Activated CD4-positive, alpha-beta T cell treated with anti-CD3 and anti-CD28 coated beads, Interleukin-2, amount 50 U/mL, for 24 hours (primary cell): ENCODE measurements around the gene MCM5.
"Not testable (repeated sequence)": the region's sequence is repeated elsewhere in the genome, so short reads cannot be mapped to it uniquely, and the experiment has no call there.

ENCODE experiments used
- DNase-seq, 2 donors: peaks; one replicate each; pipeline ENCODE4 v3.0.0-alpha.2; 2020; ENCODE audit warnings: low read depth in 1 of 2, low spot score in 1 of 2

The MCM5 gene

DNA sequence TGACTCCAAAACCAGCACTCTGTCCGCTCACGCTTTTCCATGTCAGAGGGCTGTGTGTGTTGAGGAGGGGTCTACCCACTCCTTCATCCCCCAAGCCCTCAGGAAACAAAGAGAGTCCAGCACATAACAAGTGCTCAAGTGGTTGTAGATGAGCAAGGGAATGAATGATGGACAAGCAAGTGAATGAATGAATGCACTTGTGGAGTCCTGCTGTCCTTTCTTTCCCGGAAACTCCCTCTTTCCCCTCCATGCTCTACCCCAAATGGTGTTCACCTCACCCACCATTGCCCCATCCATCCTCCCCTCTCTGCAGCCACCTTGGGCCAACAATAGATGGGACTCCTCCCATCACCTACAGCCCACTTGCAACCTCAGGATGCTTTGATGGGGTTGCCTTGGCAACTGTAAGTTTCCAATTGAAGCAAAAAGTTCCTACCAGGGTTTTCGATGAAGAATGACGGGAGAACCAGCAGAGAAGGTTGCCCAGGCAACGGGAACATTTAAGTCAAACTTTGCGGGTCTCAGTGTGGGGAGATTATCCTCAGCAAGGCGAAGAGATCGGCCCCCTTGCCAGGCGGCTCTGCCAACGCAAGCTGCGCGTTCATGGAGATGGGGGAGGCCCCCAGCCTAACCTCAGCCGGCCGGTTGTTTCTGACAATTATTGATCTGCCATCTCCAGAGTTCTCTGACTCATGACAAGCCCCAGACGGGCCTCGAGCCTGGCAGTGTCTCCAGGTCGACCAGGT is 51.1 kb downstream of the MCM5 start:
- DNase-seq: no peak

DNA sequence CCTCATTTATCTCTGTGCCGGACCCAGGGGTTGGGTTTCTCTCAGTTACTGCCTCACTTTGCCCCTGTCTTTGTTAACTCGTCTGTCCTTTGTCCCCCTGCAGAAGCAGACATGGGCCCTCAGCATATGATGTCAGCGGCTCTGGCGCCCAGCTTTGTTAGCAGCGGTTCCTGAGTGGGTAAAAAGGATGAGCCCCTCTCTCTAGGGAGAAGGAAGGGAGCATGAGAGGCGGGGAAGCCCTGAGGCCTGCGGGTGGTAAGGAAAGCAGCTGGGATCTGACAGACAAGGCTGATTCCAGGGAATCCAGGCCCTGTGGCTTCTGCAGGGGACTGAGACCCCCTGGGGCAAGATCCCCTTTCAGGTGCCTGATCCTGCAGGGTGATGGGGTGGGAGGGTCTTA is 51.7 kb downstream of the MCM5 start:
- no peak for DNase-seq

DNA sequence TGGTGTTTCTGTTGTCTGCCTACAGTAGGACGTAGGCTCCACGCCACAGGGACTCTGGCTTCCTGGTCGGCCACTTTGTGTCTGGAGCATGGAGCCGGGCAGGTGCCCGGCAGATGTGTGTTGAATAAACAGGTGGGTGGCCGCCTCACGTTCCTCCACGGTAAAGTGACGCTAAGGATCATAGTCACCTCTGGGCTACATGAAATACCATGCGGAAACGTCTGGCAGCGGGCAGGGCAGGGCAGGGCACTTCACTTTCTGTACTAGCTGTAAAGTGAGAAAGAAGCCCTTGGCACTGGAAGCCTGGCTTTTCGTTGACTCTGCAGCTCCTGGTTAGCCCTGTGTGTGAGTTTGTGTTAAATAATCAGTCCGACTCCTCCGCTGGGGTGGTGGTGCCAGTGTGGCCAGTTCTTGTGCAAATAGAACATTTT is 52.4 kb downstream of the MCM5 start:
- DNase-seq: no peak

DNA sequence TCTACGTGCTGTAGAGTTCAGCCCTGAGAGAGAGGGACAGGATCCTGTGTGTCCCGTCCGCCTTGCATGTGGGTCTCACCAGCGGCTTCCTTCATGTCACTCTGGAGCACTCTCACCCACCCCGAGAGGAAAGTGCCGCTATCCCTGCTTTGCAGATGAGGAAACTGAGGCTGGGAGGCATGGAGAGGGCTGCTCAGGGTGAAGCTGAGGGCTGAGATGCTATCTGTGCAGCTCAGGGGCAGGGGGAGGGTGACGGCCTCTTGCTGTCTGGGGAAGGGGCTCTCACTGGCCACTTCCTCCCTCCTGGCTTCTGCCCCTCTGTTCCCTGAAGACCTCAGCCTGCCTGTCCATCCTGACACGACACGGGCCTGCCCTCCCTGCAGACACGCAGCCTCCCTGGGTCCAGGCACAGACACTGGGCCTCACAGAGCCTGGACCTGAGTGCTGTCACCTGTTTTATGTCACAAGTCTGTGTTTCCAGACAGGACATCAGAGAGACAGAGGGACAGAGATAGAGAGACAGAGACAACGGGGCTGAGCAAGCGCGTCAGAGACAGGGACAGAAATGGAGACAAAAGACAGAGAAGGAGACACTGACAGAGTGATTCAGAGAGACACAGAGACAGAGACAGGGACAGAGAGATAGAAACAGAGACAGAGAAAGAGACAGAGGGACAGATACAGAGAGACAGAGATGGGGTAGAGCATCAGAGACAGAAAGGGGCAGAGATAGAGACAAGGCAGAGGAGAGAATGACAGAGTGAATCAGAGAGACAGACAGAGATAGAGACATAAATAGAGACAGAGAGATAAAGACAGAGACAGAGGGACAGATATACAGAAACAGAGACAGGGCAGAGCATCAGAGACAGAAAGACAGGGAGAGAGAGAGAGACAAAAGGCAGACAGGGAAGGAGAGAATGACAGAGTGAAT is 53.1 kb downstream of the MCM5 start:
- no peak for DNase-seq

DNA sequence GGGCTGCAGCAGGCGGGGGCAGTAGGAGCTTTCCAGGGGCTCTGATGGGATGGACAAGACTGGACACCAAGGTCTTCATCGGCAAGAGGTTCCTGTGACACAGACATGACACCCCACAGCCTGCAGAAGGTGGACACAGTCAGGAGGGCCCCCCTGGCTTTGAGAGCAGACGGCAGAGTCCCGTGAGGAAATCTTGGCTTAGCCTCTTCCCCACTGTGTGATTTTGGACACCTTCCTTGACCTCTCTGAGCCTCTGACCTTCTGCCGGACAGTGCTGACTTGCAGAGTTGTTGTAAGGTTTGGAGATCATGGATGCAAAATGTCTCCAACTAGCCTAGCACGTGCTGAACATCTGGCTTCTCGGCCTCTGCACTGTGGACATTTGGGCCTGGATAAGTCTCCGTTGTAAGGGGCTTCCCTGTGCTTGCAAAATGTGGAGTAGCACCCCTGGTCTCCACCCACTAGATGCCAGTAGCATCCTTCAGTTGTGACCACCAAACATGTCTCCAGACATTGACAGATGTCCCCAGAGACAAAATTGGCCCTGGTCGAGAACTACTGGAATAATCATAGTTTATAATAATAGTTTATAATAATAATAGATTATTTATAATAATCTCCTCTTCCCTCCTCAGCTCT is 54.6 kb downstream of the MCM5 start:
- no peak for DNase-seq

DNA sequence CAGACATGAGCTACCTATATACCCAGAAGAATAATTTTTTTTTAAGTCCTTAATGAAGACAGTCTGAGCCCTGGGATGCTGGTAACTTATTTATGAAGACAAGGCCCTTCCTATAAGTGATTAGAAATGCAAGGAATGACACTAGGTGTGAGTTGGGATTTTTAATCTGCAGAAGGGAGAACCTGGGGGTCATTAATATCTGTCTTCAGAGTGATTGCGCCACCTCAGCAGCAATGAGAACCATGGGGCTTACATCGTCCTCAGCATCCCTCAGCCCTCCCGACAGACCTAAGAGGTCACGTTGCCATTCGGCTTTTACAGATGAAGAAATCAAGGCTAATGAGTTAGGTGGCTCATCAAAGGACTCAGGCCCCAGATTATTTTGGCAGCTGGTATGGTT is 55.6 kb downstream of the MCM5 start:
- DNase-seq: no peak

DNA sequence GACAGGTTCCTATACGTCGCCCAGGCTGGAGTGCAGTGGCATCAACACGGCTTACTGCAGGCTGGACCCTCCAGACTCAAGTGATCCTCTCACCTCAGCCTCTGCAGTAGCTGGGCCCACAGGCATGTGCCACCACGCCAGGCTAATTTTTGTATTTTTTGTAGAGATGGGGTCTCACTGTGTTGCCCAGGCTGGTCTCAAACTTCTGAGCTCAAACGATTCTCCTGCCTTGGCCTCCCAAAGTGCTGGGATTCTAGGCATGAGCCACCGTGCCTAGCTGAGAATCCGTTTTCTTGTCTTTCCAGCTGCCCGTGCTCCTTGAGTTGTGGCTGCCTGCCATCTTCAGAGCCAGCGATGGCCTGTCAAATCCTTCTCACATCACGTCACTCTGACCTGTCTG is 56.8 kb downstream of the MCM5 start:
- DNase-seq: no peak

DNA sequence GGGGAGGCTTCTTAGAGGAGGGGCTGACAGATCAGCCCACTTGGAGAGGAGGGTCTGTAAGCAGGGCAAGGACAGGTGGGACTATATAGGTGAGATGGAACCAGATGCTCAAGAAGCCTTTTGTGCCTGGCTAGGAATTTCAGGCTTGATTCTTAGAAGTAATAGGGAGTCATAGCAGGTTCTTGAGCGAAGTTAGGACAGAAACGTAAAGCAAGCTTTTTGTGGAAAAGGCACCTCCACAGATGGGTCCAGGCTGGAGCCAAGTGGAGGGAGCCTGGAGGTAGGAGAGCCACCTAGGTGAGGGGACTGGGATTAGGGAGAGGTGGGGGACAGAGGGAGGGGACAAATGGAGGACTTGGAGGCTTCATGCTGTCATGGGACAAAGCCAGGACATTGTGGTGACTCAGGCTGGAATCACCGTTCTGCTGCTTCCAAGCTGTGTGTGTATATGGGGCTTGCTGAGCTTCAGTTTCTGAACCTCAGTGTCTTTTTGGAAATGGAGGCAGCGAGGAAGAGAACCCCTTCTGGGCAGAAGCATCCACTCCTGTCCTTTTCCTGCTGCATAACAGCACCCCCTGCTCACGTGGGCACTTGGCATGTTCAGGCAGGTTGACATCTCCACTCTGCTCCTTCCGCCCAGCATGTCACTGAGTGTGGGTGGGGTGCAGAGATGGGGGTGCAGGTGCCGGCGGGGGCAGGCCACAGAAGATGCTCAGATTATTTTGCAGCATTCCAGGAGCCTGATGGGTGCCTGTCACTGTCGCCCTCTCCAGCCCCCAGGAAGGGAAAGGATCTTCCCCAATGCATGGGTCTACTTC is 58.0 kb downstream of the MCM5 start:
- DNase-seq: no peak

DNA sequence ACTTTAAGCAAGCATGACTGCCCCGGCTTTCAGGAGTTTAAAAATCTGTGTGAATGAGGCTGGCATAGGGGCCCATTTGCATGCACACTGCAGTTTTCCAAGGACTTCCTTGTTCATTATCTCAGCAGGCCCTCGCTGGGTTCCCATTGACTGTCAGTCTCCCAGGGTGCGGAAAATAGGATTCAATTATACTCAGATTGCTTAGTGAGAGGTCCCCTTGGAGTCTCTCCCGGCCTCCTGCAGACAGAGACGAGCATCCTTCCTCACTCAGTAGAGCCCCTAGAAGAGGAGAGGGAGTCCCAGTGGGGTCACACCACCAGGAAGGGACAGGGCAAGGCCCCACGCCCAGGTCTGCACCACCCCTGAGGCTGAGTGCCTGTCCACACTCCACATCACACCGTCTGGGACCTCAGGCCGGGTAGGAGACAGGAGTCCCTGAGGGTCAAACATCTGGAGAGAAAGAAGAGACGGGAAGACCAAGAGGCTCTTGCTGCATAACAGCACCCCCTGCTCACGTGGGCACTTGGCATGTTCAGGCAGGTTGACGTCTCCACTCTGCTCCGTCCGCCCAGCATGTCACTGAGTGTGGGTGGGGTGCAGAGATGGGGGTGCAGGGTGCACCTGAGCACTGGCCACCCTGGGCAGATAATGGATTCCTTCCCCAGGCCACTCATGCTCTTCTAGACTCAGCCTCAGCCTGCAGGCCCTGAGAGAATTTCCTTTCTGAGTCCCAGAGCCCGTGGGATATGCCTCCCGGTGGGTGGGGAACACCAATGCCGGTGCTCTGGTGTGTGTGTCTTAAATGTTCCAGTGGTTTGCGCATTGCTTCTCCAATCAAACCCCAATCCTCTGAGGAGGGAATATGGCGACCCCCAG is 58.8 kb downstream of the MCM5 start:
- no peak for DNase-seq

DNA sequence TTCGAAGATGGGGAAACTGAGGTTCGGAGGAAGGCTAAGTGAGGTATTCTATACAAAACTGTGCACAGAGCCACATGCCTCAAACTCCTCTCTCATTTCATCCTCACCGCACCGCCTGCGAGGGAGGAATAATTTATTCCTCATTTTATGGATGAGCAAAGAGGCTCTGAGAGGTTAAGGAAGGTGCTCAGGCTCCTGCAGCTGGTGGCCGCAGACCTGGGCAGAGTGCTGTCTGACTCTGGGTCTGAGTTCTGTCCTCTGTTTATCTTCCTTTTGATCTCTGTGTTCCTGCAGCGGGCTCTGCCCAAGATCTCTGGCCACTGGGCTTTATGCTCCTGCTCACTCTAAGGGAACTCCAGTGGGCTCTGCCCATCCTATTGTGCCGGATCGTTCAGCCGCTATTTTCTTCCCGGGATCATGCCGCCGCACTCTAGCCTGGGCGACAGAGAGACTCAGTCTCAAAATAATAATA is 59.5 kb downstream of the MCM5 start:
- no peak for DNase-seq

DNA sequence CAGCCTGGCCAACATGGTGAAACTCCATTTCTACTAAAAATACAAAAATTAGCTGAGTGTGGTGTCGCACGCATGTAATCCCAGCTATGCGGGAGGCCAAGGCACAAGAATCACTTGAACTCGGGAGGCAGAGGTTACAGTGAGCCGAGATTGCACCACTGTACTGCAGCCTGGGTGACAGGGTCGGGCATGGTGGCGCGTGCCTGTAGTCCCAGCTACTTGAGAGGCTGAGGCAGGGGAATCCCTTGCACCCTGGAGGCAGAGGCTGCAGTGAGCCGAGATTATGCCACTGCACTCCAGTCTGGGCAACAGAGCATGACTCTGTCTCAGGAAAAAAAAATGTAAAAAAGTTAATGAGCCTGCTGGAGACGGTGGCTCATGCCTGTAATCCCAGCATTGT is 60.0 kb downstream of the MCM5 start:
- DNase-seq: not testable (repeated sequence)

DNA sequence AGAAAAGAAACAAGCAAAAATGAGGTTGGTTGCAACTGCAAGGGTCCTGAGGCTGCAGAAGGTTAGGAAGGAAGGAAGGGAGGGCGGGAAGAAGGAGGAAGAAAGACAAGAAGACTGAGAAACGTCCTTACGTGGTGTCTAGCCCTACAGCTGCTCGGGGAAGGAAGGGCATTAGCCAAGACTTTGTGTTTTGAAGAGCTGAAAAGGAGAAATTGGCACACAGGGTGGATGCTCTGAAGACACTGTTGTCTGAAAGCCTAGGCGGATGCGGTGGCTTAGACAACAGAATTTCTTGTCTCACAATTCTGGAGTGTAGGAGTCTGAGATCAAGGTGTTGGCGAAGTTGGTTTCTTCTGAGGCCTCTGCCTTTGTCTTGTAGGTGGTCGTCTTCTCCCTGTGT is 60.7 kb downstream of the MCM5 start:
- no peak for DNase-seq

DNA sequence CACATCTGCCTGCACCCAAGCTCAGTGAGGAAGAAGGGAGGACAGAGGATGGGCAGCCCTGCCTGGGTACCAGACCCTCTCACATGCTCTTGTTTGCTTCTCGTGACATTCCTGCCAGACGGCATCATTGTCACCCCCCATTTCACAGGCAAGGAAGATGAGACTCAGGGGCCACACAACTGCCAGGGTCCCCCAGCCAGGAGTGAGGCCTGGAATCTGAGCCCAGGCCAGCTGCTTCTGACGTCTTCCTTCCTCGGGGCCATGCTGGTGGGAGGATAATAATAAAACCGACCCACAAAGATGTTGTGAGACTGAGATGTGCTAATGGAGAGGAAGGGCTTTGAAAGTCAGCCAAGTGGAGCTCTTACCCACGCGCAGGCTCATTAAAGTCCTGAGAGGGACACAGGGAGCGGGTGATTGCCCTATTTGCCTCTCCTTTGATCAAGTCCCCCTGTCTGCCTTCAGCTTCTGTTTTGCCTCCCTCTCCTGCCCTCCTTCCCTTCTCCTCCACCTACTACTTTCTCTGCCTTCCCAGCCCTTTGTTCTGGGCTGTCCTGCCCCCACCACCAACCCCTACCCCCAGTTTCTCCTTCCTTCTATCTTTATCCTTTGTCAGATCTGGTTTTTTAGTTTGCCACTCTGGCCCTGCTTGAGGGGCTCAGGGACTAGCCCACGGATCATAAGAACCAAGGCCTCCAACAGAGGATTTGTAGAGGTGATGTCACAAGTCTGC is 62.7 kb downstream of the MCM5 start:
- DNase-seq: no peak

DNA sequence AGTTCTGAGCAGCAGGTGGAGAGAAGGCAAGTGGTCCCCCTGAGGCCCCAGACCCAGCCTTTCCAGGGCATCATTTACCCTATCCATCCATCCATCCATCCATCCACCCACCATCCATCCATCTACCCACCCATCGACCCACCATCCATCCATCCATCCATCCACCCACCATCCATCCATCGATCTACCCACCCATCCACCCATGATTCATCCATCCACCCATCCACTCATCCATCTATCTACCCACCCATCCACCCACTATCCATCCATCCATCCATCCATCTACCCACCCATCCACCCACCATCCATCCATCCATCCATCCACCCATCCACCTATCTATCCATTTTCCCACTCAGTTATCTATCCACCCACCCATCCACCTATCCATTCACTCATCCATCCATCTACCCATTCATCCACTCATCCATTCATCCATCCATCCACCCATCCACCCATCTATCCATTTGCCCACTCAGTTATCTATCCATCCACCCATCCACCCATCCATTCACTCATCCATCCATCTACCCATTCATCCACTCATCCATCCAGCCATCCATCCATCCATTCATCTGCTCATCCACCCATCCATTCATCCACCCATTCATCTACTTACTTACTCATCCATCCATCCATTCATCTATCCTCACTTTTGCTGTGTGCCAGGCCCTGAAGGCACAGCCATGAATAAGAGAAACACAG is 63.4 kb downstream of the MCM5 start:
- DNase-seq: no peak

DNA sequence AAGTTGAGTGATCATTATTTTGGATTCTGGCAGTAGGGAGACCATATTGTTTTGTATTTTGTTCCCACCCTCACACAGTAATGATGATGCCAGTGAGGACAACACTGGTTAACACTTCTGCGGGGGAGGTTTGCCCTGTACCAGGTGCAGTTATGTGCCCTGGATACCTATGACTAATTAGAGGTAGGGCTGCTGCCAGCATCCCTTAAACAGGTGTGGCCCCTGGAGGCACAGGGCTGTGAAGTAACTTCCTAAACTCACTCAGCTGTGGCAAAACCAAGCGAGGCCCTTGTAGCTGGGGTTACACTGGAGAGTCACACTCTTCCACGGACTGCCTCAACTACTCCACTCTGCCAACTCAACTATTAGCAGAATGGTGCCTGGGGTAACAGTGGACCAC is 64.5 kb downstream of the MCM5 start:
- DNase-seq: no peak

DNA sequence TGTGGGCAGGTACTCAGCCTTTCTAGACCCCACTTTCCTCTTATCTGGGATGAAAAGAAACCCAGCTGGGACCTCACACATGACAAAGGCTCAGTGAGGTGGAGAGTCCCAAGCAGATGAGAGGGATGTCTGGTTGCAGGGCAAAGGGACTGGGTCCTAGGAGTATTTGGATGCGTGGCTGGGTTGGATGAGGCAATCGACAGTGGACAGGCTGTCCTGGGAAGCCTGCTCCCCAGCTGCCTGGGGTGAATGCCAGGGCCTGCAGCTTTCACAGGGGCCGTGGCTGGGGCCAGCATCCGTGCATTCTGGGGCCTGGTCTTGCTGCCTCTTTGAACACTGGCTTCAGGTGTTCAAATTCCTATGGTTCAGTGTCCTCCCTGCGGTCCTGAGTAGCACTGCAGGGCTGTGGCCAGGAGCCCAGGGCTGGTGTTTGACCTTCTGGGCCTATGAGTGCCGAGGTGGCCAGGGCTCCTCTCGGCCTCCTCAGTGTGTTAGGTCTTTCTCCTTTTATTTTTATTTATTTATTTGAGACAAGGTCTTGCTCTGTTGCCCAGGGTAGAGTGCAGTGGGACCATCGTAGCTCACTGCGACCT is 65.3 kb downstream of the MCM5 start:
- no peak for DNase-seq

DNA sequence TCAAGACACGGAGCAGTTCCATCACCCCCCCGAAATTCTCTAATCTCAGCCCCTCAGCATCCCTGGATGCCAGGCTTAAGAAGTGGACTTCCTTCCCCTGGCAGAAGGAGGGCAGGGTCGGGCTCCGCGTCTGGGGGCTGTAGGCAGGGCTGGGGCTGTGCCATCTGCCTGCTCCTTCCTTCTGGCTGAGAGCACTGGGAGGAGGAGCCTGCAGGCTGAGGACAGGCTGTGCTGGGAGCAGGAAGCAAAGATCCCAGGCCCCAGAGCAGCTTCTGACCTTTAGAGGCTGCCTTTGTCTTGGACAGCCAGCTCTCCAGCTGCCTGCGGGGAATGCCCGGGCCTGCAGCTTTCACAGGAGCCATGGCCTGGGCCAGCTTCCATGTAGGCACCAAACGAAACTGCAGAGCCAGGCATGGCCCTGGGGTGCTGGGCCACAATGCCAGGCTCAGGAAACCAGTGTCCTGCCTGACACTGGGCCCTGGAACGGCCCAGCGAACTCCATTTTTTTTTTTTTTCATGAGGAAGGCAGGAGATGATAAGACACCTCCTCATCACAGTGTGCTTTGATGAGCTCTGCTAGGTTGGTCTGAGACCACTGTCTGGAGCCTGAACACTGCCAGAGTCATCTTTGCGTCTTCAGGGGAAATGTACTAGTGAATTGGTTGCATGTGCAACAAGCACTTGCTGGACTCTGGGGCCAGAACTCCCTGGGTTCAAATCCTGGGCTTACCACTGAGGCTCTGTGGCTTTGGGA is 67.9 kb downstream of the MCM5 start:
- no peak for DNase-seq

DNA sequence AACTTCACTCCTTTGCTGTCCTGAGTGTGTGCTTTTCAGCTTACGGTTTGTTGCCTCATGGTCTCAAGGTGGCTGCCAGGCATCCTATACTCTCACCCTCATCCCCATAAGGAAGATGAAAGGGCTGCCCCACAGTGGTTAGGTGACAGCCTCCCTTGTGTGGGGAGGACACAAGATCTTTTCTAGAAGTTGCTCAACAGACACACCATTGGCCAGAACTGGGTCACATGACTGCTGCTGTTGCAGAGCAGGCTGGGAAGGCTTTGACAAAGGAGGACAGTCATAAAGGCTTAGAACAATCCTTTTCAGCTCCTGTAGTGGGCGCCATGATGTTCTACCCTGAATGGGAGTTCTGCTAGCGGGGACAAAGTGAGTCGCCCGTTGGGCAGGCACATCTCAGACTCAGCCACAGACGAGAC is 71.0 kb downstream of the MCM5 start:
- DNase-seq: no peak
